ENCODE measurements around the gene PTPRD.

The PTPRD gene

GRCh38 chr9:9729082-9729481 lies 883.7 kb downstream of the PTPRD start:
- Histone ChIP-seq H3K4me3 (no peak overlapping the region), H3K27ac (no peak overlapping the region)

- H3K4me3 ChIP-seq = no peak overlapping the region
- H3K27ac ChIP-seq = no peak overlapping the region
Measured at GRCh38 chr9:9719373-9720112, 893.3 kb downstream of the PTPRD start.

- Histone ChIP-seq H3K4me3 (no peak overlapping the region), H3K27ac (no peak overlapping the region)
Measured at GRCh38 chr9:9718691-9719090, 894.1 kb downstream of the PTPRD start.

GRCh38 chr9:9679433-9679832 lies 933.4 kb downstream of the PTPRD start:
- no peak overlapping the region for H3K27ac ChIP-seq

GRCh38 chr9:9674461-9674860 lies 938.3 kb downstream of the PTPRD start:
- Histone ChIP-seq H3K4me3 (no peak overlapping the region), H3K27ac (no peak overlapping the region)

More at GRCh38 chr9:9679433-9679832, 933.4 kb downstream of the PTPRD start:
- no peak overlapping the region for H3K4me3 ChIP-seq

- H3K27ac ChIP-seq = no peak overlapping the region
- H3K4me3 ChIP-seq = no peak overlapping the region
Measured at GRCh38 chr9:9670454-9670853, 942.3 kb downstream of the PTPRD start.

- no peak overlapping the region for H3K27ac ChIP-seq
- H3K4me3 ChIP-seq = no peak overlapping the region
Measured at GRCh38 chr9:9645006-9645405, 967.8 kb downstream of the PTPRD start.

- H3K27ac ChIP-seq = no peak overlapping the region
- no peak overlapping the region for H3K4me3 ChIP-seq
Measured at GRCh38 chr9:9631284-9631683, 981.5 kb downstream of the PTPRD start.

- no peak overlapping the region for H3K27ac ChIP-seq
- no peak overlapping the region for H3K4me3 ChIP-seq
Measured at GRCh38 chr9:9625248-9625647, 987.6 kb downstream of the PTPRD start.

GRCh38 chr9:9623506-9623905 lies 989.3 kb downstream of the PTPRD start:
- Histone ChIP-seq H3K27ac (no peak overlapping the region), H3K4me3 (no peak overlapping the region)

- Histone ChIP-seq H3K27ac (no peak overlapping the region), H3K4me3 (no peak overlapping the region)
Measured at GRCh38 chr9:9621355-9621940, 991.4 kb downstream of the PTPRD start.

- Histone ChIP-seq H3K27ac (no peak overlapping the region), H3K4me3 (no peak overlapping the region)
Measured at GRCh38 chr9:9620736-9621135, 992.1 kb downstream of the PTPRD start.

- H3K27ac ChIP-seq = no peak overlapping the region
- no peak overlapping the region for H3K4me3 ChIP-seq
Measured at GRCh38 chr9:9615086-9615485, 997.7 kb downstream of the PTPRD start.

GRCh38 chr9:9614607-9615006 lies 998.2 kb downstream of the PTPRD start:
- Histone ChIP-seq H3K4me3 (no peak overlapping the region), H3K27ac (no peak overlapping the region)

- Histone ChIP-seq H3K4me3 (no peak overlapping the region), H3K27ac (no peak overlapping the region)
Measured at GRCh38 chr9:9612755-9613154, 1000.0 kb downstream of the PTPRD start.

GRCh38 chr9:9612270-9612669 lies 1000.5 kb downstream of the PTPRD start:
- H3K4me3 ChIP-seq = no peak overlapping the region
- no peak overlapping the region for H3K27ac ChIP-seq

GRCh38 chr9:9605681-9606080 lies 1007.1 kb downstream of the PTPRD start:
- H3K4me3 ChIP-seq = no peak overlapping the region

GRCh38 chr9:9603345-9603744 lies 1009.5 kb downstream of the PTPRD start:
- Histone ChIP-seq H3K27ac (no peak overlapping the region), H3K4me3 (no peak overlapping the region)

More at GRCh38 chr9:9605681-9606080, 1007.1 kb downstream of the PTPRD start:
- no peak overlapping the region for H3K27ac ChIP-seq

GRCh38 chr9:9598723-9599122 lies 1014.1 kb downstream of the PTPRD start:
- H3K27ac ChIP-seq = no peak overlapping the region
- no peak overlapping the region for H3K4me3 ChIP-seq

- Histone ChIP-seq H3K4me3 (no peak overlapping the region), H3K27ac (no peak overlapping the region)
Measured at GRCh38 chr9:9592104-9592503, 1020.7 kb downstream of the PTPRD start.

GRCh38 chr9:9585920-9586319 lies 1026.9 kb downstream of the PTPRD start:
- no peak overlapping the region for H3K4me3 ChIP-seq

GRCh38 chr9:9574080-9574479 lies 1038.7 kb downstream of the PTPRD start:
- no peak overlapping the region for H3K4me3 ChIP-seq

More at GRCh38 chr9:9585920-9586319, 1026.9 kb downstream of the PTPRD start:
- H3K27ac ChIP-seq = no peak overlapping the region

More at GRCh38 chr9:9574080-9574479, 1038.7 kb downstream of the PTPRD start:
- H3K27ac ChIP-seq = no peak overlapping the region

All from skin epidermis (tissue), 12 donors.